CD14-positive monocyte (primary cell): ENCODE measurements around the gene COQ8B. TPM values are rescaled to one million over a fixed set of nuclear protein-coding genes. Genes with fewer than 3 reads are reported as not detected.
A peak's percentile ranks its signal among the peaks of the same experiment; 100 is the strongest.

Experiments
- DNase-seq, 3 donors: peaks; one replicate each; pipeline ENCODE4 v3.0.0-alpha.2; 2011 to 2022
- H2AFZ ChIP-seq: 2 replicates; pipeline ENCODE4 v1.6.0; 2012; ENCODE audit warnings: mild to moderate bottlenecking, low read depth, low read length, inconsistent platforms; ENCODE audit not compliant: insufficient read depth, poor library complexity, severe bottlenecking
- H3K27ac ChIP-seq, 2 donors: 1 replicate in 1 of 2; 2 replicates in 1 of 2; pipeline ENCODE4 v1.5.1; 2012 to 2013; ENCODE audit warnings: low read length in 2 of 2, control low read depth in 1 of 2, inconsistent platforms in 1 of 2, low read depth in 1 of 2, mild to moderate bottlenecking in 1 of 2
- H3K27me3 ChIP-seq, 2 donors: one replicate each; pipeline versions ENCODE4 v1.6.0 to v1.6.1; 2011 to 2013; ENCODE audit warnings: low read length in 2 of 2; ENCODE audit not compliant: control insufficient read depth in 2 of 2, insufficient read depth in 2 of 2
- H3K36me3 ChIP-seq, 2 donors: replicated peaks in 1 of 2; 1 replicate in 1 of 2; 2 replicates in 1 of 2; pipeline versions ENCODE4 v1.5.1 to v1.6.1; 2012 to 2013; ENCODE audit warnings: low read length in 2 of 2, control low read depth in 1 of 2, inconsistent platforms in 1 of 2, mild to moderate bottlenecking in 1 of 2; ENCODE audit not compliant: insufficient read depth in 2 of 2, control insufficient read depth in 1 of 2
- H3K4me1 ChIP-seq, 2 donors: 1 replicate in 1 of 2; 2 replicates in 1 of 2; pipeline versions ENCODE4 v1.5.1 to v1.6.1; 2012 to 2013; ENCODE audit warnings: low read length in 2 of 2, control low read depth in 1 of 2, inconsistent platforms in 1 of 2, mild to moderate bottlenecking in 1 of 2, moderate library complexity in 1 of 2; ENCODE audit not compliant: insufficient read depth in 2 of 2, control insufficient read depth in 1 of 2
- H3K4me2 ChIP-seq: replicated peaks from 2 replicates; pipeline ENCODE3; 2012; ENCODE audit warnings: low read length, moderate library complexity, mild to moderate bottlenecking; ENCODE audit not compliant: poor library complexity, severe bottlenecking; ENCODE audit errors: extremely low read depth
- H3K4me3 ChIP-seq, 3 experiments: fragments of 200-600 bp in 1 of 3; sonication (generic) in 1 of 3; replicated peaks in 1 of 3; 1 replicate in 2 of 3; 2 replicates in 1 of 3; pipeline ENCODE4 v1.5.1; 2011 to 2013; ENCODE audit warnings: low read length in 3 of 3, mild to moderate bottlenecking in 3 of 3, control low read depth in 2 of 3, low read depth in 2 of 3, inconsistent platforms in 1 of 3, moderate library complexity in 1 of 3
- H3K79me2 ChIP-seq: 2 replicates; pipeline ENCODE4 v1.6.0; 2012; ENCODE audit warnings: mild to moderate bottlenecking, control low read depth, inconsistent platforms, low read length, moderate library complexity; ENCODE audit not compliant: insufficient read depth
- H3K9ac ChIP-seq: 2 replicates; pipeline ENCODE4 v1.6.0; 2017; ENCODE audit warnings: low read length, mild to moderate bottlenecking; ENCODE audit not compliant: insufficient read depth, poor library complexity, severe bottlenecking
- H3K9me3 ChIP-seq, 2 donors: replicated peaks in 1 of 2; 1 replicate in 1 of 2; 2 replicates in 1 of 2; pipeline versions ENCODE4 v1.5.1 to v1.6.1; 2012 to 2013; ENCODE audit warnings: low read length in 2 of 2, control low read depth in 1 of 2; ENCODE audit not compliant: control insufficient read depth in 1 of 2, insufficient read depth in 1 of 2
- H4K20me1 ChIP-seq: 2 replicates; pipeline ENCODE4 v1.6.0; 2012; ENCODE audit warnings: mild to moderate bottlenecking, low read length, control low read depth, moderate library complexity; ENCODE audit not compliant: insufficient read depth
- H3K27ac Mint-ChIP-seq, 7 donors: one replicate each; pipeline ENCODE4 v1.8.0; 2020; ENCODE audit warnings: mild to moderate bottlenecking in 7 of 7, mixed read lengths in 7 of 7, moderate library complexity in 6 of 7, inconsistent platforms in 2 of 7
- H3K27me3 Mint-ChIP-seq, 3 donors: one replicate each; pipeline ENCODE4 v1.8.0; 2021 to 2022; ENCODE audit warnings: low read depth in 3 of 3, mild to moderate bottlenecking in 3 of 3, mixed read lengths in 3 of 3, moderate library complexity in 3 of 3, inconsistent platforms in 1 of 3
- H3K36me3 Mint-ChIP-seq, 2 donors: one replicate each; pipeline ENCODE4 v1.8.0; 2020; ENCODE audit warnings: mixed read lengths in 2 of 2, inconsistent platforms in 1 of 2, mild to moderate bottlenecking in 1 of 2
- H3K4me1 Mint-ChIP-seq: one replicate; pipeline ENCODE4 v1.8.0; 2020; ENCODE audit warnings: mild to moderate bottlenecking, mixed read lengths
- H3K4me3 Mint-ChIP-seq, 2 donors: one replicate each; pipeline ENCODE4 v1.8.0; 2020; ENCODE audit warnings: mild to moderate bottlenecking in 2 of 2, mixed read lengths in 2 of 2, moderate library complexity in 1 of 2
- H3K9me3 Mint-ChIP-seq, 7 donors: one replicate each; pipeline ENCODE4 v1.8.0; 2020 to 2022; ENCODE audit warnings: mixed read lengths in 7 of 7, mild to moderate bottlenecking in 6 of 7, moderate library complexity in 6 of 7, inconsistent platforms in 2 of 7
- CTCF ChIP-seq: fragments of 200-600 bp; IDR thresholded peaks from one replicate; pipeline ENCODE4 v1.8.0; 2022; ENCODE audit warnings: antibody characterized with exemption, mild to moderate bottlenecking
- WGBS: methylation state at CpG from one replicate; pipeline ENCODE4 v1.1.5; 2013; ENCODE audit warnings: missing lambda C conversion rate; ENCODE audit not compliant: insufficient coverage; 5-methylcytosine and 5-hydroxymethylcytosine counted together
- intact Hi-C, 2 donors: fragments of 100-400 bp; cut with micrococcal nuclease; formaldehyde crosslinking; loops; one replicate each; pipeline versions ENCODE4 v1.15.0 to v1.15.1; 2023
- polyA plus RNA-seq, 3 donors: library from polyadenylated mRNA; depleted of rRNA in 1 of 3; unstranded in 2 of 3; stranded (reverse) in 1 of 3; fragments of 300-500 nt in 2 of 3; fragments of >200 nt in 1 of 3; fragmentation: Illumina TruSeq in 2 of 3; gene quantifications; 1 replicate in 2 of 3; 2 replicates in 1 of 3; pipeline ENCODE4 v1.2.3, GENCODE V29; 2012 to 2021

Gene COQ8B
- polyA plus RNA-seq, 3 donors = 16.0 to 44.0 (median 23.4) TPM

- H3K4me1 Mint-ChIP-seq = peaks cover 54% of the 10 kb centered on the region
- H3K9me3 ChIP-seq = peaks cover 0 to 3% of the 10 kb centered on the region in 2 donors
- peak overlapping the region in 1 of 2 donors; percentile 9 for H3K4me3 Mint-ChIP-seq
- peaks cover 26 to 43% of the 10 kb centered on the region in 2 donors for H3K36me3 ChIP-seq
- intact Hi-C loops = no loop called here
- no peak overlapping the region for H3K4me3 ChIP-seq
- H3K27ac ChIP-seq = no peak overlapping the region
- H3K79me2 ChIP-seq = peaks cover 25% of the 10 kb centered on the region
- H3K36me3 Mint-ChIP-seq = peaks cover 42 to 44% of the 10 kb centered on the region in 2 donors
- H3K27me3 ChIP-seq = no peaks in the 10 kb centered on the region
- H3K9me3 Mint-ChIP-seq = peaks cover 0 to 15% (median 6%) of the 10 kb centered on the region in 7 donors
- H3K4me2 ChIP-seq = no peak overlapping the region
- peaks cover 17% of the 10 kb centered on the region for H4K20me1 ChIP-seq
- WGBS = no CpG with 5 or more reads among the region's 9 CpGs
- H3K27me3 Mint-ChIP-seq = peaks cover 0 to 3% (median 0%) of the 10 kb centered on the region in 3 donors
- H3K27ac Mint-ChIP-seq = peak overlapping the region in 3 of 7 donors; percentile 22 to 72 (median 60)
- no peak overlapping the region for H3K9ac ChIP-seq
- H3K4me1 ChIP-seq = peaks cover 39 to 41% of the 10 kb centered on the region in 2 donors
- H2AFZ ChIP-seq = no peak overlapping the region
- no peak for TF ChIP-seq CTCF
- no peak for DNase-seq
Measured at GRCh38 chr19:40721936-40722661, 5.4 kb upstream of the COQ8B start.

GRCh38 chr19:40721140-40721486, 4.4 kb upstream of the COQ8B start:
- Mint-ChIP-seq H3K4me3 (peak overlapping the region in 1 of 2 donors; percentile 94), H3K27ac (peak overlapping the region in 5 of 7 donors; percentile 37 to 94 (median 89)), H3K36me3 (peaks cover 36% of the 10 kb centered on the region in 2 donors), H3K4me1 (peaks cover 58% of the 10 kb centered on the region), H3K27me3 (peaks cover 0 to 8% (median 0%) of the 10 kb centered on the region in 3 donors), H3K9me3 (peaks cover 0 to 10% (median 0%) of the 10 kb centered on the region in 7 donors)
- Histone ChIP-seq H2AFZ (no peak overlapping the region), H3K36me3 (peaks cover 17 to 34% of the 10 kb centered on the region in 2 donors), H3K79me2 (peaks cover 29% of the 10 kb centered on the region), H3K4me3 (peak overlapping the region in 1 of 3 experiments; percentile 91), H3K27me3 (no peaks in the 10 kb centered on the region), H3K9me3 (no peaks in the 10 kb centered on the region), H3K9ac (no peak overlapping the region), H4K20me1 (peaks cover 17% of the 10 kb centered on the region), H3K4me1 (peaks cover 44 to 46% of the 10 kb centered on the region in 2 donors), H3K27ac (peak overlapping the region; percentile 59 to 78), H3K4me2 (peak overlapping the region; percentile 87)
- intact Hi-C loops = no loop called here
- 67% methylated on average over 2 of the region's 6 CpGs for WGBS
- no peak for DNase-seq
- no peak for TF ChIP-seq CTCF
